NCI-H1417 treated with DMSO at 0.1 percent for 48 hours (cell line): ENCODE data around the gene ANKHD1.
A peak's percentile ranks its signal among the peaks of the same experiment; 100 is the strongest.

ENCODE experiments used
- DNase-seq: peaks from one replicate; lab custom pipeline; 2025; lab: John Stamatoyannopoulos, UW

ANKHD1 gene

DNA sequence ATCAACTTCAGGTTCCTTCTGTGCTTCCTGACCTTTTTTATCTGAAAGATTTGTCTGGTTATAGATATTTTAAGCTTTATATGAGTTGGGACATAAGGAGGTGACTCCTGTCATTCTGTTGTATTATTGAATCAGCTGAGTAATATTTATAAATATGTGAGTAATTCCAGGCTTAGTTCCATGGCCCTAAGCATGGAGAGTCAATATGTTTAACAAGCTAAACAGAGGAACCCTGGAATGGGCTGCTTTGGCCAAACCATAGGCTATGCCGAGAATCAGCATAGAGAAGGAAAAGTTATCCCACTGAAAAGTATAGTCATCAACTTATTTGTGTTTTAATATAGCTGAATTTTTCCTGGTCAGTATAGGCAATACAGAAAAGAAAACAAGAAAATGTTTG, 138.6 kb downstream of the ANKHD1 start:
- no peak for DNase-seq

DNA sequence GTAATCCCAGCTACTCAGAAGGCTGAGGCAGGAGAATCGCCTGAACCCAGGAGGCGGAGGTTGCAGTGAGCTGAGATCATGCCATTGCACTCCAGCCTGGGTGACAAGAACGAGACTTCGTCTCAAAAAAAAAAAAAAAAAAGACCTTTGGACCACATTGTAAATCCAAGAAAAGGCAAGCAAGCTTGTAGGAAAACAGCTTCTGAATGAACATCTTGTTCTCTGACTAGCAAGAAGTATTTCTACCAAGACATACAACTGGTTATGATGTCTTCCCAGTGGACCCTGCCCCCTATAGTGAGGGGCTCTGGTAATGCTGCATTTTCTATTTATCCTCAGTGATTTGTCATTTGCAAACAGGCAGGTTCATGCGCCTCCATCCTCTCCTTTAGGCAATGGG, 141.3 kb downstream of the ANKHD1 start:
- no peak for DNase-seq

DNA sequence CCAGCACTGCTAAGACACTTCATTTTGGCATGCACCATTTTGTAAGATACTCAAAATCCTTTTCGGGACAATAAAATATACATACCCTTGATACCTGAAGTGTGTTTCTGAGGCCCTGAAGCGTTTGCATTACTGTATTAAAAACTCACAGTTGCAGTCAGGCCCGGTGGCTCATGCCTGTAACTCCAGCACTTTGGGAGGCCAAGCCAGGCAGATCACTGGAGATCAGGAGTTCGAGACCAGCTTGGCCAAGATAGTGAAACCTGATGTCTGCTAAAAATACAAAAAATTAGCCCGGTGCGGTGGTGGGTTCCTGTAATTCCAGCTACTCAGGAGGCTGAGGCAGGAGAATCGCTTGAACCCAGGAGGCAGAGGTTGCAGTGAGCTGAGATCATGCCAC, 143.4 kb downstream of the ANKHD1 start:
- no peak for DNase-seq

DNA sequence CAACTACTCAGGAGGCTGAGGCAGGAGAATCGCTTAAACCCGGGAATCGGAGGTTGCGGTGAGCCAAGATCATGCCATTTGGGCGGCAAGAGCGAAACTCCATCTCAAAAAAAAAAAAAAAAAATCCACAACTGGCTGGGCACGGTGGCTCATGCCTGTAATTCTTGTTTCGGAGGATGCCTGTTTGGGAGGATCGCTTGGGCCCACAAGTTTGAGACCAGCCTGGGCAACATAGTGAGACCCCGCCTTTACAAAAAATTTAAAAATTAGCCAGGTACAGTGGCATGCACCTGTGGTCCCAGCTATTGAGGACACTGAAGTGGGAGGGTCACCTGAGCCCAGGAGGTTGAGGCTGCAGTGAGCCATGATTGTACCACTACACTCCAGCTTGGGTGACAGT, 144.0 kb downstream of the ANKHD1 start:
- no peak for DNase-seq

DNA sequence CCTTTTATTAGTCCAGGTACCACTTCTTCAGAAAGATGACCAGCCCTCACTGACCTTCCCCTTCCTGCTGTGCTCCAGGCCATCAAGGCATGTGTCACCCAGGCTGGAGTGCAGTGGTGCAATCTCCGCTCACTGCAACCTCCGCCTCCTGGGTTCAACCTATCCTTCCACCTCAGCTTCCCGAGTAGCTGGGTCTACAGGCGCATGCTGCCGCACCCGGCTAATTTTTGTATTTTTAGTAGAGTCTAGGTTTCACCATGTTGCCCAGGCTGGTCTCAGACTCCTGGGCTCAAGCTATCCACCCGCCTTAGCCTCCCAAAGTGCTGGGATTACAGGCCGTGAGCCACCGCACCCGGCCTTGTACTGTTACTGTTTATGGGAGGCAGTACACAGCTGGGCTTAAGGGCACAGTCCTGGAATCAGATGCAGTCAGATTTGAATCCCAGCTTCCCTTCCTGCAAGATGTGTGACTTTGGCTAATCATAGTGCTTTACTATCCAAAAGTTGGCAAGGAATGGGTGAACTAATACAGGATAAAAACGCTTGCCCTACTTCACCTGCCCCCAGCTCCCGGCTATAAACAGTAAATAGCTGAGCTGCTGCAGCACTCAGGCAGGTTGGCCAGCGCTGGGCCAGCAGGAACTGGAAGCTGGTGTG, 145.3 kb downstream of the ANKHD1 start:
- no peak for DNase-seq

DNA sequence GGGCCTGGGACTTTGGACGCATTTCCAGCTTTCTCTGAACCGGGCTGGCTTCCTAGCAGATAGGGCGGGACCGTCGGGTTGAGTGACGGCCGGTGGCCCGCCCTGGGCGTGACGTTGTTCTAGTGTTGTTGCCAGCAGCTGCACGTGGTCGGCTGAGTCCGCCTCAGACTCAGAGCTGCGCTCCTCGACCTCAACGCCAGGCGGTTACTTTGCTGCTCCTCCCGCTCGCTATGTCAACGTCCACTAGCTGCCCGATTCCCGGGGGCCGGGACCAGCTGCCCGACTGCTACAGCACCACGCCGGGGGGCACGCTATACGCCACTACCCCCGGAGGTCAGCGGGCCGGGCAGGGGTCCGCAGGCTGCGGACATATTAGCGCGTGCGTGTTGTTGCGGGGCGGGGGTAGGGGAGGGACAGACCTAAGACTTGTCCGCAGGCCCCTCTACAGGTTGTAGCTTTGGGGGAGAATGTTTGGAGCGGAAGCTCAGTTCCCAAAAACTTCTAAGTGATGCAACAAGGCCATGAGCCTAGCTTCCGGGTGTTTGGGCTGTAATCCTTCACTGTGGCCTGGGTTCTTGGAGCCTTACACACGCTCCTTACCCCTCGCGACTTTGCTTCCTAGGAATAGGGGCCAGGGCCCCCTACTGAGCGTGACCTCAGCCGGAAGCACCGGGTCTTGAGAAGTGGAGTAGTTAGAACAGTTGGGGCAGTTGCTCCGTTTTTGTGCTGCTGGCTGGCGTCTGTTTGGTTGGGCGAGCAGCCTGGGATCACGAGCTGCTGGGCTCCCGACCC, 146.1 kb downstream of the ANKHD1 start, which contains the start of gene EIF4EBP3:
TSS of gene EIF4EBP3 (plus strand) at position 155 of the 792 bp plus-strand sequence. CDS start at position 231, 76 bp downstream.
- no peak for DNase-seq

DNA sequence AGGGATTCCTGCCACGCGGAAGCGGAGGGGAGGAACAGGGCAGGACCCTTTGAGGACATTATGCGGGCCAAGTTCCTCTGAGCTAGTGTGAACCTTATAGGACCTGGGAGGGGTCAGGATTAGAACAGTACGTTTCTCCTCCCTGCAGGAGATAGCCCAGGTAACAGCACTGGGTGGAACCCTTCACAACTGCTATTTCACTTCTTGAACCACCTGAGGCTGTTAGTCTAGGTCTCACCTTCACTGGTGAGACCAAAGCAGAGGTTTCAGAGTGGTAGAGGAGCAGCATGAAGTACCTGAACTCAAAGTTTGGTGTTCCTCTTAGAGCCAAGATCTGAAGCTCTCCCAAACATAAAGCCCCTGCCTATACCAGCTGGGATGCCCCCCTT, 146.7 kb downstream of the ANKHD1 start:
- DNase-seq: no peak

DNA sequence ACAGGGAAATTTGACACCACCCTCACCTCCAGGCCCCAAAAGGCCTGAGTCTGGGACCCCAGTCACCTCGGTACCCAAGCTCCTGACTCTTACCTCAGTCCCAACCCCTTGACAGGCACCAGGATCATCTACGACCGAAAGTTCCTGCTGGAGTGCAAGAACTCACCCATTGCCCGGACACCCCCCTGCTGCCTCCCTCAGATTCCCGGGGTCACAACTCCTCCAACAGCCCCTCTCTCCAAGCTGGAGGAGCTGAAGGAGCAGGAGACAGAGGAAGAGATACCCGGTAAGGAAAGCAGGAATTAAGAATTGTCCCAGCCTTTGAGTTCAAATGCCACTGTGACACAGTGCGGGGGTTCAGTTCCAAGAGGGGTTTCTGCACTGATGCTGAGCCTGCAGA, 147.2 kb downstream of the ANKHD1 start:
- DNase-seq: no peak

DNA sequence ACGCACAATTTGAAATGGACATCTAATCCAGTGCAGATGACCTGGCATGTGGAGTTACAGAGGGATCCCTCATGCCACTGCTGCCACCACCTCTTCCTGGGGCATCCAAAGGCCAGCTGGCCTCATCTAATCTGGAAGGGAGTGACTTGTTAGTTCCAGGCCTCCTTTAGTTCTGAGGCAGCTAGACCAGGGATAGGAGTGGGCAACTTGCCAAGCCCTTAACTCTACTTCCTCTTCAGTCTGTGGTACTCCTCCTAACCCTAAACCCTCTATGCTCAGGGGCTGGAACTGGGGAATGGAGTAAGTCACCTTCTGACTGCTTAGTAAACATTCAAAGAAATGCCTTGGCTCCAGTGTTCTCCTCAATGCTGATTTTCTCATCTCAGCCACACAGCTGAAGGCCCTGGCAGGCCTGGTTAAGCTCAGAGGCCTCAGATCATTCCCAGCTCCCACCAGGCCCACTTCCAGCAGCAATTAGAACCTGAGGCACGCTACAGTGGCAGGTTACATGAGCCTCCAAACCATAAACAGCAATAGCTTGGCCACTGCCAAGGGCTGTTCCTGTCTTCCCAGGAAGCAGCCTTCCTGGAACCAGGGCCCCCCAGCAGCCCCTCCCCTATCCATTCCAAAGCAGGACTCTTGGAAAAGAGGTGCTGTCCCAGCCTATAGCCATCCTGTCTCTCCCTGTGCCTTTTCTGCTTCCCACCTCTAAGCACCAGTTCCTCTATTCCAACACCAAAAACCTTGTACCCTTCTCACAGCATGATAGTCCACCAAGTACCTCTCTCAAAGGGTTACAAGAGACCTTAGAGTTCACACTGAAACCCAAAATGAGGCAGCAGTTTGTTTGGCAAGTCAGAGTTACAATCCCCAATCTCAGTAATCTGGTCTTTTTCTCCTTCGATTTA, 147.9 kb downstream of the ANKHD1 start:
- no peak for DNase-seq

DNA sequence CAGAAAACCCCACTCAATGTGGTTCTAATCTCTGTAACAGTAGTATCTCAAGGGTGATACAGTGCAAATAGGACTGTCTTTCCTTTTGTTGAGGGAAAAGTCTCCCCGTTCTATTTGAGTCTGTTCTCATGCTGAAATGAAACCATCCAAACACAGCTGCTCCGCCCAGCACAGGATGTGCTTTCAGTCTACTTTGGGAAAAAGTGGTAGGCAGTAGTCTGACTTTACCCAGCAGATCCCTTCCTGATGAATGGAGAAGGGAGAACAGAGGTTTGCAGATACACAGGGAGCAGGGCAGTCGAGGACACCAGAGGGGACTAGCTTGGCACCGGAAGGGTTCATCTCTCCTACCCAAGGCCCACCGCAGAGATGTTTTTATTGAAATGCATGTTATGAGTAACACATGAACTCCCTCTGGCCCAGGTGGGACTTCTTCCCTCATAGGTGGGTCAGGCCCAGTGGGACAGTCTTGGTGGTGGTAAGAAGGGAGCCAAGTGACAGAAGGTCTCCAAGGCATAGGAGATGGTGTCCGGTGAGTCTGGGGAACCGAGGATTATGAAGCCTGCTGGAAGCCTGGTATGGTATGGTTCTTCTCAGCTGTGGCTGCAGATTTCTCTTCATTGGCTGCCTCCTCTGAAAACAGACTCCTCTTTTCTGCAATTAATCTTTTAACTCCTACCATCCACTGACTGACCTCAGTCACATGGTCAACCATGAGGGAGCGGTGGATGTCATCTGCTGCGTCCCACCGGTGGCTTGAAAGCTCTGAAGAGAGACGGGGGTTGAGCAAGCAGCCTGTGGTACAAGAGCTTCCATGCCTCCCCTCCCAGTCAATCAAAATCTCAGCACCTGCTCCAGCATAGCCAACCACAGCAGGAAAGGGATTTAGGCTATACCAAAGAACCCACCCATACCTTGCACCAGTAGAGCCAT, 148.8 kb downstream of the ANKHD1 start:
- no peak for DNase-seq

DNA sequence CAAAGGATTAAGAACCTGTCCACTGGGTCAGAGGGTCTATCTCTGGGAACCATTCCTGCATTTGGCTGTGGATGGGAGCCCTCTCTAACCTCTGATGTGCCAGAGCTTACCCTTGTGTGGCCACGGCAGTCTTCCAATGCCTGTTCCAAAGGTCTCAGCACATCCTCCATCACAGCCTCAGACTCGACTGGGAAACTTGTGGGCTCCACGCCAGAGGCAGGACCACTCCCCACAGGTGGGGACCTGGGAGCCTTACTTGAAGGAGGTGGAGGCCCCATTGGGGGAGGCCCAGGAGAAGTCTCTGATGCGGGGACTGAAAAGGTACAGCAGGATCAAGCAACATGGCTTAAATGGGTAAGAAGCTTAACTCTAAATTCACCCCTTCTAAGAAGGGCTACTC, 150.2 kb downstream of the ANKHD1 start:
- no peak for DNase-seq

DNA sequence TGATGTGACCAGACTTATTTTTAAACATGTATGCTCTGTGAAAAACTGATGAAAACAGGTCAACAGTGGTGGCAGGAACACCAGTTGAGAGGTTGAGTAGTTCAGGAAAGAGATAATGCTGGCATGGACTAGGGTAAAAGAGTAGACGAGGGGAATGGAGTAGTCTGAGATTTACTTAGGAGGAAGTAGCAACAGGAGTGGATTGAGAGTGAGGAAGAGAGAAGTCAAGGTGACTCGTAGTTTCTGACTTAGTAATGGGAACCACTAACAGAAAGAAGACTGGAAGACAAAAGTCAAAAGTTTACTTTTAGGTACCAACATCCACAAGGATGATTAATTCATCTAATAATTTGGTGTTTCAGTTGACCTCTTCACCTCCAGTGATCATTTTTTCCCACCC, 152.0 kb downstream of the ANKHD1 start:
- no peak for DNase-seq

DNA sequence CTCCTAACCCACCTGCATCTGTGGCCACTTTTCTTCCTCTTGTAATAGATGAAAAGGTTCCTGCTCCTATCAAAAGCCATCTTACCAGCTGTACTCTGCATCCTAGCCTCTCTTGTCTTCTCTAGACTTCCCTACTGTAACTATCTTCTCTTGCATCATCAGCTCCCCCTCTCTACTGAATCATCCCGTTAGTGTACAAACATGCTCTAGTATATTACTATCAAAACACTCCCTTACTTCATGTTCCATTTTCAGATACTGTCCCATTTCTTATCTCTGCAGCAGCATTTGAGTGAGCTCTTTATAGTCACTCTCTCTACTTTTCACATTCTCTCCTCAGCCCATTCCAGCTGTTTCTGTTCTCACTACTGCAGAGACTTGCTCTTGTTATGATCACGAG, 152.8 kb downstream of the ANKHD1 start:
- DNase-seq: no peak

DNA sequence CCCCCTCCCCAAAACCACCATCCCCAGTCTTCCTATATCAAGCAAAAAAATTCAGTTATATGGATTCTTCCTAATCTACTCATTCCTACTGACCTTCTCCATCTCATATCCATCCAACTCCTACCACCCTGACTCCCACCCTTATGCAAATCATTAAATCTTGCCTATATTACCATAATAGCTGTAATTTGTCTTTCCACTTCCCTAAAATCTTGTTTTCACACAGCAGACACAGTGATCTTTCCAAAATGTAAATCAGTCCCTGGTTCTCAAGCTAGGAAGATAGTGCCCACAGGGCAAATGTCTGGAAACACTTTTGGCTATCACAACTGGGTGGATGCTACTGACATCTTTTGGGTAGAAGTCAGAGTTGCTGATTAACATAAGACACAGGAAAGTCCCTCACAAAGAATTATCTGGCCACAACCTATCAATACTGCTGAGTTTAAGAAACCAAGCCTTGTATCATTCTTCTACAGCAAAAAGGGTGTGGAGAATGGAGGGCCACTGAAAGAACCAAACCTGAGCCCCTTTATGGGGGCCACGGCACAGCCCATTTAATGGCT, 154.2 kb downstream of the ANKHD1 start:
- no peak for DNase-seq

DNA sequence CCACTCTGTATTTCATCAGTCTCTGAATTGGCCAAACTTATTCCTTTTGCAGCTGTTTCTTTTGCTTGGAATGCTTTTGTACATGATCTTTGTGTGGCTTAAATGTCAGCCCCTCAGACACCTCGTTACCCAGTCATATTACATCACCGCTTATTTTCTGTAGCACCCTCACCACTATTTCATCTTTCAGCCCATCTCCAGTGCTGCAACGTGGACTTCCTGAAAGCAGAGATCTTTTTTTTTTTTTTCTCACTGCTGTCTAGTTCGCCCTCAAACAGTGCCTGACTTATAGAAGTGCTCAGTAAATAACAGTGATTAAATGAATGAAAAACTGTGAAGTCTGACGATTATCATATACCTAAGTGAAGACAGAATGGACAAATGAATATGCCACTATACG, 154.8 kb downstream of the ANKHD1 start:
- no peak for DNase-seq

DNA sequence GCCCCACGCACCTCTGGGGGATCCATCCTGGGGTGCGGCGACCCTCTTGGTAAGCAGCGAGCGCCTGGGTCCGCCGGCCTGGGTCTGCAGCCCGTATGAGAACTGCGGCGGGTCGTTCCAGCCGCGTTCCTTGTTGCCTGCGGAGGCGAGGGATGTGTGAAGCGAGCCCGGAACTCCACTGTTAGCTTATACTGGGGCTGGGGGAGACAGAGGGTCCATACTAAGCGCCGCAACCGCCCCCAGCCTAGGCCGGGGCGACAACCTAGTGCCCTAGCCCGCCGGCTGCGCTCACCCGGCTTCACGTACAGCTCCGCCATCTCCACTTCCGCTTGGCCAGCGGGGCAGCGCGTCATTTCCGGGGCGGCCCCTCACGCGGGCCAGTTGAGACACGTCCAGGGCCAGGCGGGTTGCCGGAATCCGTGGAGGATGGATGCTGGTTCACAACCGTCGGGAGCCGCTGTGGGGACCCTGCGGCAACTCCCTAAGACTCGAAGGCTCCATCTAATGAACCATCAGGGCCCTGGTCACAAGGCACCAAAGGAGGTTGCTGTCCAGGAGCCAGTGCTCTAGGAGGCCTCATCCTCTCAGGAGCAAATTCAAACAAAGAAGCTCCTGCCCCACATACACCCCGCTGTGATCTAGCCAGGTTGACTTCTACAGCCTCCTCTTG, 155.6 kb downstream of the ANKHD1 start, which contains the start of gene SRA1:
TSS of gene SRA1 (minus strand) at position 338 of the 670 bp plus-strand sequence. CDS start at position 317, 21 bp downstream.
- DNase-seq: peak; percentile 49

DNA sequence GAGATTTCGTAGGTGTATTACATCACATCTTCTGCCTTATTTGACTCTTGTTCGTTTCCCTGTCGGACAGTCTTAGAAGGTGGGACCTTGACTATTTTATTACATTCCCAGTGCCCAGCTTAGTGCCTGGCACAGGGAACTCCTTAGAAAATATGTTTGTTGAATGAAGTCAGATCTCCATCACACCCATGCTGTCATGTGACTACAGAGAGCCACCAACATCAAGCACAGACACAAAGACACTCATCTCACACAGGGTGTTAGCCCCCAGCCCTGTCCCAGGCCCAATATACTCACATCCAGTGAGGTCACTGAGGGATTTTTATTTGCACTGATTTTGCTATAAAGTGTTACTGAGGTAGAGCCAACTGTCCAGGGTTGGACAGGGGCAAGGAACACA, 156.3 kb downstream of the ANKHD1 start:
- DNase-seq: no peak

DNA sequence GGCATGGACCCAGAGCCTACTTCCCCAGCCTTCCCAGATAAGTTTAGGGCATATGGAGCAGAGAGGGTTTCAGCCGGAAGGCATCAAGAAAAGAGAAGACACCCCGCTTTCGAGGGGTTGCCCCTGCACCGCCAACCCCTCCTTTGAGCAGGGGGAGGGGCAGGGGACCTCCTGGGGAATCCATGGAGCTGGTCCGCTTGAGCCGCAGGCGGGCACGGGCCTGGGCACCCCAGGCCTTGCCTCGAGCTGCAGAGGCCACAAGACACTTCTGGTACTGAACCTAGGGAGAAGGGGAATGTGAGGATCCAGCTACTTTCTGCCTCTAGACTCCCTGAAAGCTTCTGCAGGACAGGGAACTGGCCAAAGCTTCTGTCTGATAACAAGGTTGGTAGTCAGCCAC, 156.9 kb downstream of the ANKHD1 start:
- no peak for DNase-seq

DNA sequence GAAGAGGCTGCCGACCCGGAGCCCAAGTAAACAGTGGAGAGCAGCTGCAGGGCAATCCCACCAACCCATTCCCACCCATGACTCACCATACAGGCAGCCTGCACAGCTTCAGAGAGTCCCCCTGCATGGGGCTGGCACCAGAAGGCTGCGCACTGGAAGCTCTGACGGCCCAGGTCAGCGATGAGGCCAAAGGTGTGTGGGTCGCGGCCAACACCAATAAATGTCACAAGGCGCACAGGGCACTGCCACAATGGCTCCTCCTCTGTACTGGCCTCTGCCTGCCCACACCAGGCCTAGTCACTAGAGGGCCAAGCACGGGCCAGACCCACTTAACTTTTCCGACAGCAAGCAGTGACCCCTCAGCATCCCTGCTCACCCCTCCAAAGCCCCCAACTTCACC, 158.6 kb downstream of the ANKHD1 start:
- no peak for DNase-seq

DNA sequence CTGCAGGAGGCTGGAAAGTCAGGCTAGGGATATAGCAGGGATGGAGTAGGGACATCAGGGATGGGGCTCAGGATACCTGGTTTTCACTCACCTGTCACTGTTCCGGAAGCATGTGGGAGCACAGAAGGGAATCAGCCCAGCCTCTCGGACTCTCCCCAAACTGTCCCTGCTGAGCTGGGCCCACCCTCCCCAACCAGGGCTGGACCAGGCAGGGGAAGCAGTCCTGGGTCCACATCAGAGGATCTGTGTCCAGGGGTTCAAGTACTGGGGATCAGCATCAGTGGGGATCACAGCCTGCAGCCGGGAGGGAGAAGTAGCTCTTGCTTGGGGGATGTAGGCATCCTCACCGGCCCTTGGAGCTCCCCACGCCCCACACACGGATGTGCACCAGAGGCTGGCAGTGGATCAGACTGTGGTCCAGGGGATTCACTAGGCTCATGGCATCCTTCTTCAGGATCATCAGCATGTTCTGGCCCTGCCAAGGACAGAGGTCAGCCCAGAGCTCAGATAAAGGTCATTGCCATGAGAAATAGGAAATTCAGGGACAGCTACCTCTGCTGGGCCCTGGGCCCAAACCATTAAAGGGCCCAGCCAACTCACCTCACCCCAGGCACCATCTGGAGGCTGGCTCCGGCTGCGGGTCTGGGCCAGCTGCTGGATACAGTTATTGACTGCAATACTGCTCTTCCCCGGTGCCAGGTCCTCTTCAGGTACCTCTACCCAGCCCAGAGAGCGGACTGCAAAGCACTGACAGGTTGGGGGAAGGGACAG, 160.3 kb downstream of the ANKHD1 start:
- DNase-seq: no peak
